Fibroblast of skin of right quadriceps (primary cell): ENCODE measurements around the gene TNIK.

Experiments used
- DNase-seq: peaks from one replicate; pipeline ENCODE4 v3.0.0-alpha.2; 2013

Gene TNIK

GRCh38 chr3:171116365-171116764 lies 343.8 kb downstream of the TNIK start:
- DNase-seq, result peak; percentile 72

GRCh38 chr3:171115667-171116066 lies 344.5 kb downstream of the TNIK start:
- no peak for DNase-seq

GRCh38 chr3:171113716-171114115 lies 346.5 kb downstream of the TNIK start:
- DNase-seq, result no peak

- no peak for DNase-seq
These were observed 349.5 kb downstream of the TNIK start for GRCh38 chr3:171110715-171111114.

- no peak for DNase-seq
These were observed 352.1 kb downstream of the TNIK start for GRCh38 chr3:171108066-171108465.

GRCh38 chr3:171103185-171103584 lies 357.0 kb downstream of the TNIK start:
- no peak for DNase-seq

- peak; percentile 84 for DNase-seq
These were observed 358.1 kb downstream of the TNIK start for GRCh38 chr3:171101982-171102641.

GRCh38 chr3:171099911-171100310 lies 360.3 kb downstream of the TNIK start:
- DNase-seq, result no peak

- DNase-seq, result no peak
These were observed 365.1 kb downstream of the TNIK start for GRCh38 chr3:171095063-171095462.

- DNase-seq, result no peak
These were observed 365.8 kb downstream of the TNIK start for GRCh38 chr3:171094411-171094810.

- DNase-seq, result no peak
These were observed 366.7 kb downstream of the TNIK start for GRCh38 chr3:171093462-171093861.

GRCh38 chr3:171092467-171092911 lies 367.7 kb downstream of the TNIK start:
- DNase-seq, result no peak

- DNase-seq, result no peak
These were observed 369.9 kb downstream of the TNIK start for GRCh38 chr3:171090321-171090720.

GRCh38 chr3:171088964-171089754 lies 371.0 kb downstream of the TNIK start:
- DNase-seq, result peak; percentile 93

GRCh38 chr3:171088496-171088895 lies 371.7 kb downstream of the TNIK start:
- peak; percentile 7 for DNase-seq

GRCh38 chr3:171086914-171087313 lies 373.3 kb downstream of the TNIK start:
- DNase-seq, result no peak

GRCh38 chr3:171077261-171077660 lies 382.9 kb downstream of the TNIK start:
- no peak for DNase-seq

GRCh38 chr3:171072432-171072831 lies 387.8 kb downstream of the TNIK start:
- DNase-seq, result no peak

- DNase-seq, result no peak
These were observed 391.5 kb downstream of the TNIK start for GRCh38 chr3:171068658-171069057.

GRCh38 chr3:171066206-171066605 lies 394.0 kb downstream of the TNIK start:
- peak; percentile 13 for DNase-seq

- no peak for DNase-seq
These were observed 394.5 kb downstream of the TNIK start for GRCh38 chr3:171065732-171066131.

- no peak for DNase-seq
These were observed 395.7 kb downstream of the TNIK start for GRCh38 chr3:171064461-171064860.

- DNase-seq, result no peak
These were observed 398.5 kb downstream of the TNIK start for GRCh38 chr3:171061749-171062148.

- DNase-seq, result no peak
These were observed 400.2 kb downstream of the TNIK start for GRCh38 chr3:171059978-171060377.
